GM12878 (cell line): ENCODE measurements around the gene NLGN1. TPM values are rescaled to one million over a fixed set of nuclear protein-coding genes. Genes with fewer than 3 reads are reported as not detected.

ENCODE experiments used
- ATAC-seq: fragments of 200-7000 bp; cut with Tn5 transposase; 3 replicates; pipeline ENCODE4 v1.9.1; 2020; ENCODE audit warnings: mild to moderate bottlenecking, moderate library complexity
- BruUV-seq: library from RNA; stranded (reverse); fragments of 400-500 nt; replicated peaks from 2 replicates; lab custom pipeline; 2021; lab: Mats Ljungman, UMichigan
- CTCF ChIA-PET: fragments of 300-600 bp; sonication (Branson Sonifier 250); formaldehyde crosslinking; extraction: SDS; loops from one replicate; lab custom pipeline; 2021; ENCODE audit warnings: inconsistent platforms; lab: Yijun Ruan, JAX
- POLR2A ChIA-PET: fragments of 350-600 bp; formaldehyde crosslinking; extraction: SDS; loops from one replicate; lab custom pipeline; 2021; ENCODE audit warnings: inconsistent platforms; lab: Charles Lee
- RAD21 ChIA-PET: fragments of 300-600 bp; sonication (Branson Sonifier 250); formaldehyde crosslinking; loops from one replicate; lab custom pipeline; 2023; ENCODE audit warnings: antibody characterized with exemption; ENCODE audit not compliant: unreplicated experiment; lab: Charles Lee
- SMC1A ChIA-PET: fragments of 300-600 bp; sonication (Branson Sonifier 250); formaldehyde crosslinking; loops from one replicate; lab custom pipeline; 2023; ENCODE audit not compliant: unreplicated experiment, uncharacterized antibody; lab: Charles Lee
- DNase-seq: peaks from one replicate; pipeline ENCODE4 v3.0.0-alpha.2; 2011; ENCODE audit warnings: low read depth, low spot score
- FAIRE-seq: peaks from 3 replicates; lab custom pipeline; 2011; peaks lifted over from hg19 to GRCh38; lab: Jason Lieb, UNC
- H2AFZ ChIP-seq: 2 replicates; pipeline ENCODE4 v1.6.0; 2011; ENCODE audit warnings: low read depth, low read length, control low read depth; ENCODE audit not compliant: control insufficient read depth
- H3K27ac ChIP-seq: 2 replicates; pipeline ENCODE4 v1.5.1; 2011; ENCODE audit warnings: control low read depth; ENCODE audit not compliant: control insufficient read depth, insufficient read depth
- H3K27me3 ChIP-seq, 2 experiments: replicated peaks in 1 of 2; 2 replicates each; pipeline versions ENCODE4 v1.6.0 to v1.6.1; 2011; ENCODE audit warnings: low read length in 1 of 2; ENCODE audit not compliant: control insufficient read depth in 2 of 2, insufficient read depth in 2 of 2
- H3K36me3 ChIP-seq, 2 experiments: 2 replicates each; pipeline ENCODE4 v1.5.1; 2011; ENCODE audit warnings: low read length in 1 of 2; ENCODE audit not compliant: control insufficient read depth in 2 of 2, insufficient read depth in 2 of 2
- H3K4me1 ChIP-seq: 2 replicates; pipeline ENCODE4 v1.6.1; 2011; ENCODE audit warnings: mild to moderate bottlenecking, low read length, moderate library complexity, mixed read lengths; ENCODE audit not compliant: control insufficient read depth, insufficient read depth
- H3K4me2 ChIP-seq: 2 replicates; pipeline ENCODE4 v1.6.0; 2011; ENCODE audit warnings: control low read depth; ENCODE audit not compliant: control insufficient read depth, insufficient read depth
- H3K4me3 ChIP-seq: fragments of 200-600 bp; sonication (generic); 2 replicates; pipeline ENCODE4 v1.5.1; 2016
- H3K79me2 ChIP-seq: 2 replicates; pipeline ENCODE4 v1.6.0; 2011; ENCODE audit warnings: low read length; ENCODE audit not compliant: control insufficient read depth, insufficient read depth
- H3K9ac ChIP-seq: 2 replicates; pipeline ENCODE4 v1.8.0; 2011; ENCODE audit warnings: low read length, control low read depth, mixed read lengths; ENCODE audit not compliant: control insufficient read depth, insufficient read depth
- H3K9me3 ChIP-seq: replicated peaks from 3 replicates; pipeline ENCODE4 v1.5.1; 2011; ENCODE audit warnings: mild to moderate bottlenecking, low read length; ENCODE audit not compliant: control insufficient read depth, insufficient read depth
- H4K20me1 ChIP-seq: 2 replicates; pipeline ENCODE4 v1.6.0; 2011; ENCODE audit not compliant: control insufficient read depth, insufficient read depth
- BCLAF1 ChIP-seq: fragments of 450-650 bp; IDR thresholded peaks from 2 replicates; pipeline ENCODE4 v1.6.1; 2017; ENCODE audit warnings: antibody characterized with exemption, mild to moderate bottlenecking, moderate library complexity
- BHLHE40 ChIP-seq, 2 experiments: fragments of 450-650 bp in 1 of 2; IDR thresholded peaks; 2 replicates each; pipeline ENCODE4 v1.6.1; 2011 to 2017; ENCODE audit warnings: low read depth in 2 of 2, borderline replicate concordance in 1 of 2, improper control_type of control experiment in 1 of 2, low read length in 1 of 2, mild to moderate bottlenecking in 1 of 2
- CBFB ChIP-seq: IDR thresholded peaks from 2 replicates; pipeline ENCODE4 v1.6.1; 2016; ENCODE audit warnings: antibody characterized with exemption, low read depth
- CBX3 ChIP-seq: fragments of 200-600 bp; sonication (generic); IDR thresholded peaks from 2 replicates; pipeline ENCODE4 v1.6.1; 2016; ENCODE audit warnings: low read depth, borderline replicate concordance
- CHD2 ChIP-seq: IDR thresholded peaks from 2 replicates; pipeline ENCODE4 v1.6.1; 2011; ENCODE audit warnings: low read depth, low read length, improper control_type of control experiment, borderline replicate concordance
- E2F8 ChIP-seq: fragments of 450-650 bp; IDR thresholded peaks from 2 replicates; pipeline ENCODE4 v1.6.1; 2018; ENCODE audit warnings: mild to moderate bottlenecking, low read depth, moderate library complexity; ENCODE audit not compliant: partially characterized antibody
- FOXM1 ChIP-seq: IDR thresholded peaks from 2 replicates; pipeline ENCODE4 v1.6.1; 2012; ENCODE audit warnings: low read depth, mild to moderate bottlenecking, inconsistent platforms, low read length, moderate library complexity
- MEF2B ChIP-seq: fragments of 450-650 bp; IDR thresholded peaks from 2 replicates; pipeline ENCODE4 v1.6.1; 2018; ENCODE audit warnings: mild to moderate bottlenecking, moderate library complexity; ENCODE audit not compliant: partially characterized antibody, poor library complexity, severe bottlenecking
- MLLT1 ChIP-seq: fragments of 450-650 bp; IDR thresholded peaks from 2 replicates; pipeline ENCODE4 v1.6.1; 2016; ENCODE audit warnings: mild to moderate bottlenecking
- USF1 ChIP-seq: IDR thresholded peaks from 2 replicates; pipeline ENCODE4 v1.6.1; 2011; ENCODE audit warnings: borderline replicate concordance, low read depth, mild to moderate bottlenecking, moderate library complexity, mixed read lengths, low read length; ENCODE audit not compliant: insufficient read depth; ENCODE audit errors: extremely low read length
- in situ Hi-C: fragments of 300-500 bp; cut with MboI; formaldehyde crosslinking; loops from 9 replicates; pipeline ENCODE4 v1.14.3; 2018; ENCODE audit warnings: mixed read lengths
- intact Hi-C: fragments of 100-400 bp; cut with micrococcal nuclease; formaldehyde crosslinking; loops from one replicate; pipeline ENCODE4 v1.14.2; 2022; ENCODE audit not compliant: unreplicated experiment
- polyA plus RNA-seq, 11 experiments: library from polyadenylated mRNA; depleted of rRNA in 4 of 11; unstranded in 6 of 11; stranded (reverse) in 5 of 11; fragments of >200 nt; fragmentation: Nextera tagmentation in 4 of 11; fragmentation: Illumina TruSeq in 1 of 11; extraction: Ambion mirVana in 4 of 11; extraction: Trizol in 1 of 11; gene quantifications; 1 replicate in 1 of 11; 2 replicates in 10 of 11; pipeline versions ENCODE4 v1.2.1 to v1.2.3, GENCODE V29; 2011 to 2016; ENCODE audit warnings: inconsistent platforms in 2 of 11, missing spikeins in 2 of 11, low read depth in 1 of 11
- total RNA-seq, 4 experiments: library from RNA; depleted of rRNA in 3 of 4; stranded (reverse); fragments of >200 nt in 3 of 4; fragmentation: Illumina TruSeq in 1 of 4; extraction: Trizol in 1 of 4; gene quantifications; 2 replicates each; pipeline versions ENCODE4 v1.2.1 to v1.2.3, GENCODE V29; 2013 to 2021

Gene NLGN1
- total and polyA plus RNA-seq, 10 of the 15 experiments (the other 5 are each of a cell fraction or from before 2014, with no cell fraction given): not detected

- no peak for TF ChIP-seq E2F8
These were observed 68.5 kb downstream of the NLGN1 start (continued) for GRCh38 chr3:173465898-173466678.

- FAIRE-seq: no peak
- SMC1A ChIA-PET: no interaction called here
- Histone ChIP-seq H3K36me3 (no peaks in the 10 kb centered on the region), H3K9me3 (no peaks in the 10 kb centered on the region), H3K27ac (no peak overlapping the region), H3K27me3 (no peaks in the 10 kb centered on the region), H3K4me1 (no peaks in the 10 kb centered on the region), H3K79me2 (no peaks in the 10 kb centered on the region), H2AFZ (no peak overlapping the region), H3K9ac (no peak overlapping the region), H4K20me1 (no peaks in the 10 kb centered on the region), H3K4me2 (no peak overlapping the region), H3K4me3 (no peak overlapping the region)
- CTCF ChIA-PET: no interaction called here
- no peak for DNase-seq
- in situ Hi-C loops: no loop called here
- RAD21 ChIA-PET: no interaction called here
- POLR2A ChIA-PET: no interaction called here
- no TSS peak for BruUV-seq
- ATAC-seq: no peak
- intact Hi-C loops: no loop called here
- no peak for TF ChIP-seq FOXM1
- no peak for TF ChIP-seq MLLT1
- TF ChIP-seq CBX3: no peak
- no peak for TF ChIP-seq CBFB
- no peak for TF ChIP-seq BHLHE40 (IDR thresholded peaks at IDR 0.05; ENCODE audit: borderline replicate concordance in 1 of 2, low read depth in 2 of 2, low read length in 1 of 2)
- no peak for TF ChIP-seq USF1
- TF ChIP-seq CHD2: no peak
- no peak for TF ChIP-seq BCLAF1
- no peak for TF ChIP-seq MEF2B
These were observed 70.0 kb downstream of the NLGN1 start for GRCh38 chr3:173467501-173467900.
